Measurements from ENCODE around the gene SMURF1. TPM values are rescaled to one million over a fixed set of nuclear protein-coding genes. Genes with fewer than 3 reads are reported as not detected.
"Not testable (repeated sequence)": the region's sequence is repeated elsewhere in the genome, so short reads cannot be mapped to it uniquely, and the experiment has no call there.

The SMURF1 gene
- total RNA-seq, 2 donors from 2014 or later: 15.4 to 25.1 TPM

DNA sequence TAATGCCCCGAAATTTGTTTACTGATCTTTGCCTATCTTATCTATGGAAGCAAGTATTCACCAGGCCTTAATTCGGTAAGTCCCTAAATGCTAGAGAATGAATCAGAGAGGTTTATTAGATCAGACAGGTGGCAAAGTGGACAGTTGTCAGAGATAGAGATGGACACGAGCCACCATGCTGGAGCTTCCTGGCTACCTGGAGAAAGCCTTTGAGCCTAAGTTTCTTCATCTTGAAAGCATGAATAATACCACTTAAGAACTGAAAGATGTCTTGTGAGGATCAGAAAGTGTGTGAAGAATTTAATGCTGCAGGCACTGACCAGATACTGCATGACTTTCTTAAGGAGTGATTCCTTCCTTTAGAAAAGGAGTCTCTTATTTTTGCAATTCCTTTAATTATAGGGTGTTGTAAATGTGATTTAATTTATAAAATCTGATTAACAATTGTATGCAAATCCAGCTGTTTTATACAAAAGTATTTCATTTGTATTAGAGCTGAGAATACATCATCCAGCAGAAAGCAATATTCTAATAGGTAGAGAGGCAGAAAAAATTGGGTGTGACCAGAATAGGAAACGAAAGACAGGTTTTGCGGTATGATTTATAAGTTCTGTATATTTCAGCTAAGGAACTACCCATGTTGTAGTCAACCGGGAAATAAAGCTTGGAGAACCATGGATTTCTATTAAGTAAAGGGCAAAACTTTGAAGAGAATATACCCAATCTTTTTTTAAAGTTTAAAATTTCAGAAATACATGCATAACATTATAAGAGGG lies 82.7 kb downstream of the SMURF1 start:
- intact Hi-C loops (cut with DNase I): no loop called here
- H3K9me3 ChIP-seq: no peaks in the 10 kb centered on the region
- no peak overlapping the region for H3K27ac ChIP-seq
- H3K4me1 ChIP-seq (replicated peaks): no peaks in the 10 kb centered on the region
- no peak overlapping the region for H3K4me3 ChIP-seq
- no peaks in the 10 kb centered on the region for H3K36me3 ChIP-seq
- H3K27me3 ChIP-seq (replicated peaks; ENCODE audit: insufficient read depth): no peaks in the 10 kb centered on the region
- WGBS: 76% methylated on average over 6 of the region's 6 CpGs
- DNase-seq (ENCODE audit: low spot score): no peak
- TF ChIP-seq POLR2AphosphoS5 (IDR thresholded peaks at IDR 0.05) (no peak), POLR2A (IDR thresholded peaks at IDR 0.05) (no peak)
- TF ChIP-seq, protein P1, sequence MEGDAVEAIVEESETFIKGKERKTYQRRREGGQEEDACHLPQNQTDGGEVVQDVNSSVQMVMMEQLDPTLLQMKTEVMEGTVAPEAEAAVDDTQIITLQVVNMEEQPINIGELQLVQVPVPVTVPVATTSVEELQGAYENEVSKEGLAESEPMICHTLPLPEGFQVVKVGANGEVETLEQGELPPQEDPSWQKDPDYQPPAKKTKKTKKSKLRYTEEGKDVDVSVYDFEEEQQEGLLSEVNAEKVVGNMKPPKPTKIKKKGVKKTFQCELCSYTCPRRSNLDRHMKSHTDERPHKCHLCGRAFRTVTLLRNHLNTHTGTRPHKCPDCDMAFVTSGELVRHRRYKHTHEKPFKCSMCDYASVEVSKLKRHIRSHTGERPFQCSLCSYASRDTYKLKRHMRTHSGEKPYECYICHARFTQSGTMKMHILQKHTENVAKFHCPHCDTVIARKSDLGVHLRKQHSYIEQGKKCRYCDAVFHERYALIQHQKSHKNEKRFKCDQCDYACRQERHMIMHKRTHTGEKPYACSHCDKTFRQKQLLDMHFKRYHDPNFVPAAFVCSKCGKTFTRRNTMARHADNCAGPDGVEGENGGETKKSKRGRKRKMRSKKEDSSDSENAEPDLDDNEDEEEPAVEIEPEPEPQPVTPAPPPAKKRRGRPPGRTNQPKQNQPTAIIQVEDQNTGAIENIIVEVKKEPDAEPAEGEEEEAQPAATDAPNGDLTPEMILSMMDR (IDR thresholded peaks at IDR 0.05): no peak

DNA sequence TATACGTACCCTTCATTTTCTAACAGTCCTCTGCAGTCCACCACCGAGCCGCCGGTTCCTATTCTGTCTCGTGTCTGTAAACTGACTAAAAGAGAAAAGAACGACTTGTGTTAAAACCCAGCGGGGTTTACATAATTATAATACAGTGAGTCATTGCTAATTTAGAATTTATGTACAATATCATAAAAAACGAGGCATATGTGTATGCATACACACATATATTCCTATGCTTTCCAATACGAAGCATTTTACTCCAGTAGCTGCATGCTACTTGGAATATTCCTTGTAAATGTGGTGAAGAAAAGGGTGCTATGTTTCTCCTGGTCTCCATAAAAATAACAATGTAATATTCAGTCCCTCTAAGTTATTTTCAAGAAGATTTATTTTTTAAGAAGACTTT lies 89.1 kb downstream of the SMURF1 start:
- Histone ChIP-seq H3K27me3 (replicated peaks; ENCODE audit: insufficient read depth) (no peaks in the 10 kb centered on the region), H3K4me1 (replicated peaks) (no peaks in the 10 kb centered on the region), H3K27ac (no peak overlapping the region), H3K9me3 (no peaks in the 10 kb centered on the region), H3K36me3 (peaks cover 10 to 16% of the 10 kb centered on the region in 2 donors), H3K4me3 (no peak overlapping the region)
- intact Hi-C loops (cut with DNase I): no loop called here
- DNase-seq (ENCODE audit: low spot score): no peak
- 96% methylated on average over 9 of the region's 9 CpGs for WGBS
- TF ChIP-seq POLR2AphosphoS5 (IDR thresholded peaks at IDR 0.05) (no peak), POLR2A (IDR thresholded peaks at IDR 0.05) (no peak)
- TF ChIP-seq, protein P1 (IDR thresholded peaks at IDR 0.05): no peak

DNA sequence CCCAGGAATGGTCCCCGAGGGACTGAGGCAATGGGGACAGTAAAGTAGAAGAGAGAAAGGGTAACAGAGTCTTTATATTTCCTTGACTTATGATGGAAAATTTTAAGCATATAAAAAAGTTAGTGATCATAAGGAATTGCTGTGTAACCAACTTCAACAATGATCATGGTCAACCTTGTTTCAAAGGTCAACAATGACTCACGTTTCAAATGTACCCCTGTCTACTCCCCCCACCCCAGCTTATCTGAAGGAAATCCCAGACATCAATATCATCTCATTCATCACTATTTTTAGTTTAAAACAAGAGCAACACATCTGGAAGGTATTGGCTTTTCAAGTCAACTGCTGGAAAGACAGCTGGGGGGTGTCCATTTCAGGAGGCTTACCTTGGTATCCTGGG lies 92.9 kb downstream of the SMURF1 start:
- Histone ChIP-seq H3K27me3 (replicated peaks; ENCODE audit: insufficient read depth) (no peaks in the 10 kb centered on the region), H3K27ac (no peak overlapping the region), H3K4me1 (replicated peaks) (no peaks in the 10 kb centered on the region), H3K9me3 (no peaks in the 10 kb centered on the region), H3K36me3 (peaks cover 16 to 25% of the 10 kb centered on the region in 2 donors), H3K4me3 (no peak overlapping the region)
- no peak for TF ChIP-seq POLR2AphosphoS5 (IDR thresholded peaks at IDR 0.05)
- TF ChIP-seq POLR2A (IDR thresholded peaks at IDR 0.05): no peak
- TF ChIP-seq, protein P1 (IDR thresholded peaks at IDR 0.05): no peak
- intact Hi-C loops (cut with DNase I): no loop called here
- 61% methylated on average over 2 of the region's 2 CpGs for WGBS
- no peak for DNase-seq (ENCODE audit: low spot score)

DNA sequence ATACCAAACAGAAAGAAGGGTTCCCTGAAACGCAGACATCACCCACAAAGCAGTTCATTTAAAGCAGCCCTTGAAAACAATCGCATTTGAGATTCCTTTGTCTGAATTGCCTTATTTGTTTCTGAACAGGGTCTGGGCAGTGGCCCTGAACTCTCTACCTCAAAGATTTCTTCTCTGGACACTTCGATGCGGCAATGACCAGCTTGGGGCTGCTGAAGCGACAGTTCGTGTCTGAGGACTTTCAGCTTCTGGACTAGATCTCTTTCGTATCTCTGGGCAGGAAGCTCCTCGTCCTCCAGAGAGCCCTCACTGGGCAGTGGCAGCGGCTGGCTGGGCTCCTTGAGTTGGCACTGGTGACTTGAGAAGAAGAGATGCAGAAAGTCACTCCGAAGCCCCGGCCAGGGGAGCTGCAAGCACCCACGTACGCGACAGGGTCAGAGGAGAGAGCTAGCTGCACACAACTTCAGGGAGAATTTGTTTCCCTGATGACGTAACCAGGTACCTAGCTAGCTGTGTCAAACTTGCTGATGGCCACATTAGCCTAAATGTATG lies 96.3 kb downstream of the SMURF1 start:
- intact Hi-C loops (cut with DNase I): no loop called here
- 90% methylated on average over 15 of the region's 15 CpGs for WGBS
- Histone ChIP-seq H3K4me1 (replicated peaks) (no peaks in the 10 kb centered on the region), H3K27me3 (replicated peaks; ENCODE audit: insufficient read depth) (no peaks in the 10 kb centered on the region), H3K27ac (no peak overlapping the region), H3K36me3 (peaks cover 16 to 21% of the 10 kb centered on the region in 2 donors), H3K9me3 (no peaks in the 10 kb centered on the region), H3K4me3 (no peak overlapping the region)
- no peak for DNase-seq (ENCODE audit: low spot score)
- TF ChIP-seq, protein P1 (IDR thresholded peaks at IDR 0.05): no peak
- TF ChIP-seq POLR2AphosphoS5 (IDR thresholded peaks at IDR 0.05) (no peak), POLR2A (IDR thresholded peaks at IDR 0.05) (no peak)

GRCh38 chr7:99046722-99047121 lies 97.2 kb downstream of the SMURF1 start:
- H3K27ac ChIP-seq: no peak overlapping the region
- intact Hi-C loops (cut with DNase I): no loop called here
- peaks cover 10 to 18% of the 10 kb centered on the region in 2 donors for H3K36me3 ChIP-seq
- H3K9me3 ChIP-seq: no peaks in the 10 kb centered on the region
- H3K27me3 ChIP-seq (replicated peaks; ENCODE audit: insufficient read depth): no peaks in the 10 kb centered on the region
- TF ChIP-seq POLR2AphosphoS5 (IDR thresholded peaks at IDR 0.05) (no peak), POLR2A (IDR thresholded peaks at IDR 0.05) (no peak)
- TF ChIP-seq, protein P1 (IDR thresholded peaks at IDR 0.05): no peak
- no peak for DNase-seq (ENCODE audit: low spot score)
- H3K4me1 ChIP-seq (replicated peaks): no peaks in the 10 kb centered on the region
- 84% methylated on average over 8 of the region's 8 CpGs for WGBS
- no peak overlapping the region for H3K4me3 ChIP-seq

GRCh38 chr7:99046262-99046661 lies 97.6 kb downstream of the SMURF1 start:
- H3K4me3 ChIP-seq; H3K27ac ChIP-seq; H3K27me3 ChIP-seq (replicated peaks; ENCODE audit: insufficient read depth); intact Hi-C loops (cut with DNase I); DNase-seq (ENCODE audit: low spot score); H3K4me1 ChIP-seq (replicated peaks); H3K9me3 ChIP-seq: not testable (repeated sequence)
- WGBS: 91% methylated on average over 14 of the region's 14 CpGs
- H3K36me3 ChIP-seq: peaks cover 5 to 16% of the 10 kb centered on the region in 2 donors

DNA sequence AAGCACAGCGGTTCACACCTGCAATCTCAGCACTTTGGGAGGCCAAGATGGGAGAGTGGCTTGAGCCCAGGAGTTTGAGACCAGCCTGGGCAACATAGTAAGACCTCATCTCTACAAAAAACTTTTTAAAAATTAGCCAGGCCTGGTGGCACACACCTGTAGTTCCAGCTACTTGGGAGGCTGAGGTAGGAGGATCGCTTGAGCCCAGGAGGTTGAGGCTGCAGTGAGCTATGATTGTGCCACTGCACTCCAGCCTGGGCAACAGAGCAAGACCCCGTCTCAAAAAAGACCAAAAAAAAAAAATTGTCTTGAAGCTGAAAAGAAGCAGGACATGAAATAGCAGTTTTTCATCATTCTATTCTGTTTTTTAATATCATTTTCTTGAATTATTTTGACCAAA lies 99.0 kb downstream of the SMURF1 start:
- H3K4me3 ChIP-seq; DNase-seq (ENCODE audit: low spot score); H3K9me3 ChIP-seq; H3K27me3 ChIP-seq (replicated peaks; ENCODE audit: insufficient read depth); intact Hi-C loops (cut with DNase I); H3K4me1 ChIP-seq (replicated peaks); H3K27ac ChIP-seq: not testable (repeated sequence)
- whole genome bisulfite sequencing: 94% methylated on average over 3 of the region's 3 CpGs
- H3K36me3 ChIP-seq: peaks cover 0 to 15% of the 10 kb centered on the region in 2 donors
